Skin epidermis (tissue), 12 donors: ENCODE data around the gene TCAF1.

Experiments used
- H3K27ac ChIP-seq, 21 experiments: fragments of 200-600 bp; sonication (generic) in 11 of 21; one replicate each; pipeline ENCODE4 v1.5.0; 2020; ENCODE audit warnings: mild to moderate bottlenecking in 3 of 21, inconsistent platforms in 2 of 21, moderate library complexity in 2 of 21
- H3K4me3 ChIP-seq, 7 experiments: fragments of 200-600 bp; sonication (generic) in 2 of 7; one replicate each; pipeline ENCODE4 v1.5.0; 2020; ENCODE audit warnings: inconsistent platforms in 2 of 7, mild to moderate bottlenecking in 2 of 7, moderate library complexity in 1 of 7

TCAF1 gene, protein sequence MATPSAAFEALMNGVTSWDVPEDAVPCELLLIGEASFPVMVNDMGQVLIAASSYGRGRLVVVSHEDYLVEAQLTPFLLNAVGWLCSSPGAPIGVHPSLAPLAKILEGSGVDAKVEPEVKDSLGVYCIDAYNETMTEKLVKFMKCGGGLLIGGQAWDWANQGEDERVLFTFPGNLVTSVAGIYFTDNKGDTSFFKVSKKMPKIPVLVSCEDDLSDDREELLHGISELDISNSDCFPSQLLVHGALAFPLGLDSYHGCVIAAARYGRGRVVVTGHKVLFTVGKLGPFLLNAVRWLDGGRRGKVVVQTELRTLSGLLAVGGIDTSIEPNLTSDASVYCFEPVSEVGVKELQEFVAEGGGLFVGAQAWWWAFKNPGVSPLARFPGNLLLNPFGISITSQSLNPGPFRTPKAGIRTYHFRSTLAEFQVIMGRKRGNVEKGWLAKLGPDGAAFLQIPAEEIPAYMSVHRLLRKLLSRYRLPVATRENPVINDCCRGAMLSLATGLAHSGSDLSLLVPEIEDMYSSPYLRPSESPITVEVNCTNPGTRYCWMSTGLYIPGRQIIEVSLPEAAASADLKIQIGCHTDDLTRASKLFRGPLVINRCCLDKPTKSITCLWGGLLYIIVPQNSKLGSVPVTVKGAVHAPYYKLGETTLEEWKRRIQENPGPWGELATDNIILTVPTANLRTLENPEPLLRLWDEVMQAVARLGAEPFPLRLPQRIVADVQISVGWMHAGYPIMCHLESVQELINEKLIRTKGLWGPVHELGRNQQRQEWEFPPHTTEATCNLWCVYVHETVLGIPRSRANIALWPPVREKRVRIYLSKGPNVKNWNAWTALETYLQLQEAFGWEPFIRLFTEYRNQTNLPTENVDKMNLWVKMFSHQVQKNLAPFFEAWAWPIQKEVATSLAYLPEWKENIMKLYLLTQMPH

DNA sequence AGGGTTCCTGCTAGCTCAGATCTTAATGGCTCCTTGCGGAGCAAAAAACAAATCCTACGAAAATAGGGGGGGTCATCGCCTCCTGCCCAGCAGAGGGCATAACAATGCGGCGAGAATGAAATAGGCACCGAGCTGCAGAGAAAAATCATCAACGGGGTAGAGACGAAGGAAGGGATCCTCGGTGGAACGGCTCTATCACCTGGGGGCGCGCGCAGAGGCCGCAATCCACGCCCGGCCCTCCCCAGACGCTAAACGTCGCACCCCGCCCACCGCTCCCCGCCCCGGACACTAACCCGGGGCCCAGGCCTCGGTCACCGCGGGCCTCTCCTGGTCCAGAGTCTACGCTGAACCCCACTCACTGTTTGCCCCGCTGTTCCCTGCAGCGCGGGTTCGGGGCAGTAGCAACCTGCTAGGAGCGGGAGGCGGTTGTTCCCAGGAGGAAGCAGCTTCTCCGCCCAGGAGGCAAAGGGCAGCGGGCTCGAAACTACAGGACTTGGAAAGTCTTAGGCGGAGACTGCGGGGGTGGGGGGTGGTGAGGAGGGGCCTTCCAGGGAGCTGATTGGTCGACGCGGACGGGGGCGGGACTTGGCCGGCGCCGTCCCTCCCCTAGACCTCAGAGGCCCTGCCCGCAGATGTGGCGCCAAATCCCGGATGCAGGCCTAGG, at the start of gene TCAF1:
Gene TCAF1, minus strand, starts transcription at position 509 of the 664 bp plus-strand sequence. CDS start 25,568 bp downstream, outside the sequence.
- peak within 1 kb of the TSS; percentile 56 to 96 (median 90) for H3K27ac ChIP-seq
- peak within 1 kb of the TSS; percentile 69 to 87 (median 79) for H3K4me3 ChIP-seq

DNA sequence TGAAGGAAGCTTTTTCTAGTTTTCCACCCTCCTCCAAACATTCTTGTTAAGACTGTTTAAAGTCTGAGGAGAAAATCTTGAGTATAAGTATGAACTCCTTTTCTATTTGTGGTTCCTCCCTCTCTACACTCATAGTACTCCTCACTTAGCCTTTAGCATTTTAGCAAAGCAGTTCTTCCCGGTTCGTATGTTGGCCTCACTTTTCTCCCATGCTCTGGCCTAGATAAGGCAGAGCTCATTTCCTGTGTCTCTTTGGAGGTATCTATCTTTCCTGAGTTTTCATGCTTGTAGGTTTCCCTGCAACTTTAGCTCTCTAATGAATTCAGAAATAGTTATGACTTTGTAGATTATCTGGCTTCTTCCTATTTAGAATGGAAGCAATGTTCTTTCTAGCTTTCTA, 46.8 kb upstream of the TCAF1 start:
- no peak overlapping the region for H3K4me3 ChIP-seq
- H3K27ac ChIP-seq = no peak overlapping the region

DNA sequence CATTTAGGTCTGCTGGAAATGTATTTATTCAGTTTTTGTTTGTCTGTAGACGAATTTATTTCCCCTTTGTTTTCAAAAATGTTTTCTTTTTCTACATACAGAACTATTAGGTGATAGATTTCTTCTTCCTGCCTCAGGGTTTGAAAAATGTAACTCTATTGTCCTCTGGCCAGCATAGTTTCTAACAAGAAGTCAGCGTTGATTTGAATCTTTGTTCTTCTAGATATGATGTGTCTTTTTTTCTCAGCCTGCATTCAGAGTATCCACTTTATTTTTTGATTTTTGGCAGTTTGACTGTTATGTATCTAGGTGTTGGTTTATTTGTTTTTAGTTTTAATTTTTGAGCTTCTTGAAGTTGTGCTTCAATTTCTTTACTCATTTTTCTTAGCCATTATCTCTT, 45.1 kb upstream of the TCAF1 start:
- Histone ChIP-seq H3K4me3 (no peak overlapping the region), H3K27ac (no peak overlapping the region)

DNA sequence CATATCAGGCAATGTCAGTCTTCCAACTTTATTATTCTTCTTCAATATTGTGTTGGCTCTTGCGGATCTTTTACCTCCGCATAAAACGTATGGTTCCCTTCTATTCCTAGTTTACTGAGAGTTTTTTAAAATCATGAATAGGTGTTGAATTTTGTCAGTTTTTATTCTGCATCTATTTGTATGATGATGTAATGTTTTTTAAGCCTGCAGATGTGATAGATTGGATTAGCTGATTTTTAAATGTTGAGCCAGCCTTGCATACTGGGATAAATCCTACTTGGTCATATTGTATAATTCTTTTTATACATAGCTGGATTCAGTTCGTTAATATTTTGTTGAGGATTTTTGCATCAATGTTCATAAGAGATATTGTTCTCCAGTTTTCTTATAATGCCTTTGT, 43.4 kb upstream of the TCAF1 start:
- no peak overlapping the region for H3K4me3 ChIP-seq
- no peak overlapping the region for H3K27ac ChIP-seq

DNA sequence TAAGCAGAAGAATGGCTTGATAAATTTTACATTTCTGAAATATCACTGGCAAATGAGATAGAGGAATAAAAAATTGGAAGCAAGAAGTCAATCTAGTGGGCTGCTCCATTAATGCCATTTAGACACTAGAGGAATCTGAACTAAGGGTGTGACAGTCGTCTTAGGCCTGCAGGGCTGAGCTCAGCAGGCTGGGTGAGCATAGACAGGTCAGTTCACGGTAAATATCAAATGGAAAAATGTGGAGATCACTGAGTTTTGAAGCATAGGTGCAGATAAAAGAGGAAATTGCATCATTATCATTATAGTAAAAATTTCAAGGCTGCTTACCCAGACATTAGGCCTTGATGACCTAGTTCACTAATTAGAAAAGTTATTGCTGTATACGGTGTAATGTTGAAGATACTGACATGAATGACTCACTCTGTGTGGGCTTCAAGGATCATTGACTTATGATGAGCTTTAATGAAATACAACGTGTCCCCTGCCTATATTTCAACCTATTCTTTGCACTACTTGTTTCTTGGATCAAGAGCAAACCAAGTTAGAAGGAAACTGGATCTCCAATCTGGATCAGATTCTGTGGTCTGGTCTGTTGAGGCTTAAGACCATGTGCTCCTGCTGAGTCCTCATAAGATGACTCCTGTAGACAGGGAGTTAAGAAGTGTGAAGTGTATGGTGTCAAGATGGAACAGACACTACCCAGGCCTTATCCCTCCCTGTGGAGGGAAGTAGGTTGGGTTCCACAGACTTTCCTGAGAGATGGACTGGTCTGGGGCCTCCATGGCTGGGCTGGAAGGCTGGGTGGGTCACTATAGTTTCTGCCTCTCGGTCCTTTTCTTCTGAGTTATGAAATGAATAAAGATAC, 36.6 kb upstream of the TCAF1 start:
- Histone ChIP-seq H3K27ac (no peak overlapping the region), H3K4me3 (no peak overlapping the region)

DNA sequence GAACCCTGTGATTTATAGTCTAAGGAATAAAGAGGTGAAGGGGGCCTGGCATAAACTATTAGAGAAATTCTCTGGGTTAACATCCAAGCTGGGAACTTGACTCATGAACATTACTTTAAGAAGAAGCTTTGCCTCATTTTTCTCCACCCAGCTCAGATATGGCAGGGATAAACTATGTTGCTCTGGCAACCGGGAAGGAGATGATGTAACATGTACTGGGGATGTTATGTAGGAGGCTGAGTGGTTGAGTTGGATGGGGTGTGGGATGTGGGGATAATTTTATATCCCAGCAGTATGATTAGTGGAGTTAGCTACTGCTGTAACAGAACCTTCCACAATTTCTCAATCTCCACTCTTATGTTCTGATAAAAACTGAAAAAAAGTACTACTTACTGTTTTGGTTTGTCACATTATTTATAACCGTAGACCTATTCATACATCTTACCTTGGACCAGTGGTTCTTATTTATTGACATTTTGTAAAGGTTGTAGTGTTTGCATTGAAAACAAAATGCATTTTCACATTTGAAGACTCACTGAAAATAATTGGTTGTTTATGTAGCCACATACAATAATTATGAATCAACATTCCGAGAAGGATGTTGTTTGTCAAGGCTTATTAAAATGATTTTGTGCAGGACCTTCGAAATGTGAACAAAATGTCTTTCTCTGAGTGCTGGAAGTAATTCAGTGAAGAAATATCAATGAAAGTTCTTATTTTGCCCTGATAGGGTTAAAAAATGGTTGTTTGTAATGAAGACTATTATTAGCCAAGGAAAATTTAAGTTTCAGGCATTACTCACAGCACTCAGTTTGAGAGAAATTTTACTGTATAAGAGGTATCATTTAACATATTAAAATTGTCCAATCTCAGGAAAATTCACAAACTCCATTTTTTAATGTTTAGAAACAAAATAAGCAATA, 34.4 kb upstream of the TCAF1 start:
- H3K27ac ChIP-seq = no peak overlapping the region
- no peak overlapping the region for H3K4me3 ChIP-seq

DNA sequence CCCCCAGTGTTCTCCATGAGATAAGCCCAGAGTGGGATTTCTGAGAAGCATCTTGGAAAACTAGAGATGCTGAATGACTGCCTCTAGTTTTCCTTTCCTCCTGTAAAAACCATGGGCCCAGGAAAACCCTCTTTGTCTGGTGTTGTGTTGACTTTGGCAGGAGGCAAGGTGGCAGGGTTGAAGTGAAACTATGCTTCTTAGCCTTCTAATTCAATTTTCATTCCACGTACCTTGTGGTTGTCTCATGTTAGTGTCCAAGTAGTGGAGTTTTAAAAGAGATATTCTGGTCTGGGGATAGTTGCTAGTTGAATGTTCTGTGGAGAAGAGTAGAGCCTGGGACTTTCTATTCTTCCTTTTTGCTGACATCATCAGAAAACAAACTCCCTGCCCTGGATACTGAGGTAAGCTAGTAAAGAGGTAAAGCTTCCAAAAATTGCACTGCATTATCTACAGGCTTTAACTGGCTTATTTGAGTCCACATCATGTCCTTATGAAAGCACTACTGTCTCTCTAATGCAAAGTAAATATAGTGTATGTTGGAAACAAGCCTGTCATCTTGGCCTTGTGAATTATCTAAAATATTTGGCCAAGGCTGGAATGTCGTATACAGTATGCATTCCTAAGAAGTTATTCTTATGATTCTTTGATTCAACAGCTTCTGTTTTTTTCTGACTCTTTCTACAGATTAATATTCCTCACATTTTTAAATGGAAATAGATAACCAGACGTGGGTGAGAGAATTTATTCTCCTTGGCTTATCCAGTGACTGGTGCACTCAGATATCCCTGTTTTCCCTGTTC, 32.8 kb upstream of the TCAF1 start, which contains the start of gene OR2F2:
Gene OR2F2, plus strand, starts transcription at position 708 of the 800 bp plus-strand sequence. Its CDS starts 0 bp downstream, at position 708.
- Histone ChIP-seq H3K27ac (no peak within 1 kb of the TSS), H3K4me3 (no peak within 1 kb of the TSS)

DNA sequence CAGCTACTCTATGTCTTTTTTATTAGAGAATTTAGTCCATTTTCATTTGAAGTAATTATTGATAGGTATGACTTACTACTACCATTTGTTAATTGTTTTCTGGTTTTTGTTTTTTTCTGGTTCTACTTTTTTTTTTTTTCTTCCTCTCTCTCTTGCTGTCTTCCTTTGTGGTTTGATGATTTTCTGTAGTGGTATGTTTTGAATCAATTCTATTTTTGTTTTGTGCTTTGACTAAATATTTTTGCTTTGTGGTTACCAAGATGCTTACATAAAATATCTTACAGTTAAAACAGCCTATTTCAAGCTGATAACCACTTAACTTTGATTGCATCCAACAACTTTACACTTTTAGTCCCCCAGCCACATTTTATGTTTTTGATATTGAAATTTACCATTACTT, 29.8 kb upstream of the TCAF1 start:
- no peak overlapping the region for H3K27ac ChIP-seq

DNA sequence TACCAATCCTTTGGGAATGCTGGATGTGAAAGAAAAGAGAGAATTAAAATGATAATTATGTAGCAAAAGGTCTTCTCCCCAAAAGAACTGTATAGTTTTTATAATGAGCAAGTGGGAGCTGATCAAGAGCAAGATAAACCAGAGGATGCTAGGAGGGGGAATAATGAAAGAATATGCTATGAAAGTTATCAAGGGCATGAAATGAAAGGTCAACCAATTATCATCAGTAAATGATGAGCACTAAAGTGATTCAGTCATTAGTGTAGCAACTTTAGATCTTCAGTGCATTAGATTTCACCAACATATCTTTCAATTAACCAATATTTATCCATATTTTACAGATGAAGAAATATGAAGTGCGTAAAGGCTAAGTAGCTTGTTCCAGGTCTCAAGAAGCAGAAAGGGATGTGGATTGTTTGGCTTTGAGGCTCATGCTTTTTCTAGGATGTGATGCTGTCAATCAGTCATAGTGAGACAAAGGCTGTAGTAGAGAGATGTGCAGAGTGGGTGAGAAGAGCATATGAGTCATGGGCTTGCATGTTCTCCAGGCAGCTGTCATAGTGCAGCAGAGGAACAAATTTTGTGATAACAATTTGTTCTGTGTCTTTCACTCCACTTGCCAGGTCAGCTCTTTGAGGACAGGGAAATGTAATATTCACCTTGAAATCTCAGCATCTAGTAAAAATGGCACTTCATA, 27.4 kb upstream of the TCAF1 start:
- Histone ChIP-seq H3K4me3 (no peak overlapping the region), H3K27ac (no peak overlapping the region)

More for the DNA sequence above, 29.8 kb upstream of the TCAF1 start:
- no peak overlapping the region for H3K4me3 ChIP-seq

DNA sequence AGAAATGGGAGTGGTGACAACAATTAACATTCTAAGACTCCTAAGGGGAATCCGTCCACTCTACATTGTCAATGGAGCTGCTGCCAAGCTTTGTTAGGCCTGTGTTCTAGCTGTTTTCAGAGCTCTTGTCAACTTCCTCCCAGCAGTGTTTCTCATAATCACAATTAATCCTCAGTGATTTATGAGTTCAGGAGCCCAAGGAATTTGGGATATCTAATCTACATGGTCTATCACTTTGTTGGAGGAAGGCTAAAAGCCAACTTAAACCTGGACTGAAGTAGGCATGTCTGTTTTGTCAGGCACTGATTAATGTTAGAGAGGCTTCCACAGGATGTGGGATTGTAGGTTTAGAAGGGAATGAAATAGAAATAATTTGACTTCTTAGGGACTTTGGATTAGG, 22.9 kb upstream of the TCAF1 start:
- Histone ChIP-seq H3K4me3 (no peak overlapping the region), H3K27ac (no peak overlapping the region)

DNA sequence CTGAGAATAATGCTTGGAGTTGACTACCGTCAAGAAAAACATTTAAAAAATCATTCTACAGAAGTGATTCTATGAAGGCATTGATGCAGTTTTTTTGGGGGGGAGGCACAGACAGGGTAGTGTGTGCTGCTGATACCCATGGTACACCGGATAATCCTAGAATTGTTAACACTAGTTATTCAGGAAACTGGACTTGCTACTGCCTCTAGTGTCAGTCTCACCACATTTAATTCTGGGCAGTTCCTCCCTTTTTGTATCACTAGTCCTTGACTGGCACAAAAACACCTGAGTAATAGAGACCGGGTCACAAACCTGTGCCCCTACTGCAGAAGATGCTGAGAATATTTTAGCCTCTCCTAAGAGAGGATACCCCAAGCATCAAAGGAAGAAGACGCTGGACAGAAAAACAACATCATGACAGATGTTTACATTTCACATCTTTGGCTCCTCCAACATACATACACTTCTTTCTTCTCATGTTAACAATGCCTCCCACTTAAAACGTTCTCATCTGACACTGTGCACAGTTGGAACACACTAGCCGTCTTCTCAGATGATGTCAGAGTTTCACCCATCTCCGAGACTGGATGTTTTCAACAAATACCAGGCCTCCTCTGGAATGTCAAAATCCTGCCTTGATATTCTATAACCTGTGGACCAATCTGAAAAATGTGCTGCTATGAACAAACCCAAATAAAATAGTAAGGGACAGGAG, 13.1 kb upstream of the TCAF1 start:
- H3K4me3 ChIP-seq = no peak overlapping the region
- no peak overlapping the region for H3K27ac ChIP-seq

DNA sequence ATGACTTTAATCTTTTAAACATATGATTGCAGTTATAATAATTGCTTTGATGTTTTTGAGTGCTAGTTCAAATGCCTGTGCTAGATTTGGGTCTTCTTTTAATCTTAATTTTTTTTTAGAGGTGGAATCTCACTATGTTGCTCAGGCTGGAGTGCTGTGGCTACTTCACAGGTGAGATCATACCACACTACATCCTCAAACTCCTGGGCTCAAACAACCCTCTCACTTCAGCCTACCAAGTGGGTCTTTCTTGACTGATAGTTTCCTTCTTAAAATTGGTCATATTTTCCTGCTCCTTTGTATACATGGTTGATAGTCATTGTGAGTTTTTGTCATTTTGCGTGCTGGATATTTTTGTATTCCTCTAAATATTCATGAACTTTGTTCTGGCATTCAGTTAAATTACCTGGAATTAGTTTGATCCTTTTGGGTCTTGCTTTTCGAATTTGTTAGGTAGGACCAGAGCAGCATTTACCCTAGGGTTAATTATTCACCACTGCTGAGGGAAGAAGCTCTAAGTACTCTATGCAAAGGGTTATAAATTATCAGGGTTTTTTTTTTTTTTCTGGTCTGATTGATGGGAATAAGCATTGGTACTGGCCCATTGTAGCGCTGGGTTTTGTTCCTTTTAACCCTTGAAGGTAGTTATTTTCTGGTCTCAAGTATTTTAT, 12.1 kb upstream of the TCAF1 start:
- Histone ChIP-seq H3K27ac (no peak overlapping the region), H3K4me3 (no peak overlapping the region)

DNA sequence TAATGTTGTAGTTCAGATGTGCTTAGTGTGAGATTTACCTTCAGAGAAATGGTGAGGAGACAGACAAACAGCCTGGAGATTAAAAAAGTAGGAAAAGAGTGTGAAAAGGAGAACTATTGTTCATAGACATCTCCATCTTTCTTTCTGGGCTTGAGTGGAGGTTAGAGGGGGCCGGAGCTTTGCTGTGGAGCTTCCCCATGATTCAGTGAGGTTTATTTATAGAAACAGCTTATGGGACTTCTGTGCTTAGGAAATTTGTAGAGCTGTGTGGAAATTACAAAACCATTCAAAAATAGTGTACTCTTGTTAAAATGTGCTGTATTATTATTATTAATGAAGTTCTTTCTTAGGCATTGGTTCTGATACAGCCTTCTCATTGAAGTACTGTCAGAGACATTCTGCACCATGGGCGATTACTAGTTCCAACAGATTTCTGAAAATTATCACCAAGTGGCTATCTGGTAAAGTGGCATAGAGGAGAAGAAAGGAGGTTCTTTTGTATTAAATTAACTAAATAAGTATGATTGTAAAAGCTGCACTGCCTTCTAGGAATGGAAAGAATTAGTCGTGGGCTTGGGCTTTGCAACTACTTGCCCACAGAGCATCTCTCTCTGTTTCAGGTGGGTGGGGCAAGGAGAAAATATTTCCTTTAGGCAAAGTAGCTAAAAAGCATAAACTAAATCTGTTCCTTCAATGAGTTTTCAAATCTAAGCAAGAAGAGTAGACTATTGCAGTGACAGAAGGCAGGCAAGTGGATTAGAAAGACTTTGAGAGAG, 8.7 kb upstream of the TCAF1 start:
- Histone ChIP-seq H3K27ac (no peak overlapping the region), H3K4me3 (no peak overlapping the region)

DNA sequence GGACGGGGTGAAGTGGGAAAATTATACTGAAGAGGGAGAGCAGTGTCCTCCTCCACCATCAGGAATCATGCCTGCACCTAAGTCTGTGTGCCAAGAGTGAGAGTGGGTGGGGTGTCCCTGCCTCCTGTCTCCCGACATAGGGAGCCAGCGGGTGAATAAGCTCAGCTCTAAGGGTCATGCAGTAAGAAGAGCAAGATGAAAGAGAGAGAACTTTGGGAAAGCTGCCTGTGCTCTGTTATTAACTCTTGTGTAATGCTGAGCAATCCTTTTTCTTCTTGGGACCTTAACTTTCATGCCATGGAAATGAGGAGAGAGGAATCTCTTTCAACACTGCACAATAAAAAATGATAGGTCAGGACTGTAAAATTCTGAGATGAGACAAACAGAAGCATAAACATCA, 7.9 kb upstream of the TCAF1 start:
- no peak overlapping the region for H3K27ac ChIP-seq
- H3K4me3 ChIP-seq = no peak overlapping the region

DNA sequence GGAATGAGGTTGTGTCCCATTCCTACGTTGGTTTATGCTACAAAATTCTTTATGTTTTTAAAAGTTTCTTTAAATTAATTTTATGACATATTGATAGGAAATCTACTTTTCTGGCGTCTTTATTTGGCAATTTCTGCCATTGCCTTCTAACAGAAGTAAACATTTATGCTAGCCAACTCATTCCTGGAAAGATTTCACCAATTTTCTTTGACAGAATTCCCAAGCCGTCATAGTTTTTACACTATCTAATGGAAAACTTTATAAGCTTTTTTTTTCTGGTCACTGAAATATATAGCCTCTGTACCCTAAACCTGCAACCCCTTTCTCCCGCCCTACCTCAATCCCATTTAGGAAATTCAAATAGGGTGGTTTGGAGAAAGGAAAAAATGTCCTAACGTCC, 6.1 kb upstream of the TCAF1 start:
- Histone ChIP-seq H3K27ac (no peak overlapping the region), H3K4me3 (no peak overlapping the region)
